Breast epithelium (tissue), 3 donors: Measurements from ENCODE around the gene ARHGAP15.

ENCODE experiments used
- POLR2A ChIP-seq: fragments of 450-650 bp; IDR thresholded peaks from one replicate; pipeline ENCODE4 v1.6.1; 2016; ENCODE audit warnings: antibody characterized with exemption, mild to moderate bottlenecking, moderate library complexity
- POLR2AphosphoS5 ChIP-seq, 3 donors: sonication (generic); formaldehyde crosslinking; IDR thresholded peaks; one replicate each; pipeline ENCODE4 v1.6.1; 2017; ENCODE audit warnings: antibody characterized with exemption in 3 of 3
- TF ChIP-seq, protein P1 (sequence below), 3 donors: fragments of 450-650 bp; IDR thresholded peaks; one replicate each; pipeline ENCODE4 v1.5.1; 2016 to 2017; ENCODE audit warnings: antibody characterized with exemption in 3 of 3, mild to moderate bottlenecking in 3 of 3, moderate library complexity in 3 of 3

- TF ChIP-seq POLR2A = no peak
- TF ChIP-seq, protein P1, sequence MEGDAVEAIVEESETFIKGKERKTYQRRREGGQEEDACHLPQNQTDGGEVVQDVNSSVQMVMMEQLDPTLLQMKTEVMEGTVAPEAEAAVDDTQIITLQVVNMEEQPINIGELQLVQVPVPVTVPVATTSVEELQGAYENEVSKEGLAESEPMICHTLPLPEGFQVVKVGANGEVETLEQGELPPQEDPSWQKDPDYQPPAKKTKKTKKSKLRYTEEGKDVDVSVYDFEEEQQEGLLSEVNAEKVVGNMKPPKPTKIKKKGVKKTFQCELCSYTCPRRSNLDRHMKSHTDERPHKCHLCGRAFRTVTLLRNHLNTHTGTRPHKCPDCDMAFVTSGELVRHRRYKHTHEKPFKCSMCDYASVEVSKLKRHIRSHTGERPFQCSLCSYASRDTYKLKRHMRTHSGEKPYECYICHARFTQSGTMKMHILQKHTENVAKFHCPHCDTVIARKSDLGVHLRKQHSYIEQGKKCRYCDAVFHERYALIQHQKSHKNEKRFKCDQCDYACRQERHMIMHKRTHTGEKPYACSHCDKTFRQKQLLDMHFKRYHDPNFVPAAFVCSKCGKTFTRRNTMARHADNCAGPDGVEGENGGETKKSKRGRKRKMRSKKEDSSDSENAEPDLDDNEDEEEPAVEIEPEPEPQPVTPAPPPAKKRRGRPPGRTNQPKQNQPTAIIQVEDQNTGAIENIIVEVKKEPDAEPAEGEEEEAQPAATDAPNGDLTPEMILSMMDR (IDR thresholded peaks at IDR 0.05) = no peak
- no peak for TF ChIP-seq POLR2AphosphoS5 (IDR thresholded peaks at IDR 0.05)
Observed at GRCh38 chr2:143255086-143255485, 125.9 kb downstream of the ARHGAP15 start.
